ENCODE measurements around the gene GDF7. TPM values are rescaled to one million over a fixed set of nuclear protein-coding genes. Genes with fewer than 3 reads are reported as not detected.

GDF7 gene
- total and polyA plus RNA-seq, 10 of the 15 experiments (the other 5 are each of a cell fraction or from before 2014, with no cell fraction given), result 0.02 to 0.11 (median 0.04) TPM; not detected in 1

DNA sequence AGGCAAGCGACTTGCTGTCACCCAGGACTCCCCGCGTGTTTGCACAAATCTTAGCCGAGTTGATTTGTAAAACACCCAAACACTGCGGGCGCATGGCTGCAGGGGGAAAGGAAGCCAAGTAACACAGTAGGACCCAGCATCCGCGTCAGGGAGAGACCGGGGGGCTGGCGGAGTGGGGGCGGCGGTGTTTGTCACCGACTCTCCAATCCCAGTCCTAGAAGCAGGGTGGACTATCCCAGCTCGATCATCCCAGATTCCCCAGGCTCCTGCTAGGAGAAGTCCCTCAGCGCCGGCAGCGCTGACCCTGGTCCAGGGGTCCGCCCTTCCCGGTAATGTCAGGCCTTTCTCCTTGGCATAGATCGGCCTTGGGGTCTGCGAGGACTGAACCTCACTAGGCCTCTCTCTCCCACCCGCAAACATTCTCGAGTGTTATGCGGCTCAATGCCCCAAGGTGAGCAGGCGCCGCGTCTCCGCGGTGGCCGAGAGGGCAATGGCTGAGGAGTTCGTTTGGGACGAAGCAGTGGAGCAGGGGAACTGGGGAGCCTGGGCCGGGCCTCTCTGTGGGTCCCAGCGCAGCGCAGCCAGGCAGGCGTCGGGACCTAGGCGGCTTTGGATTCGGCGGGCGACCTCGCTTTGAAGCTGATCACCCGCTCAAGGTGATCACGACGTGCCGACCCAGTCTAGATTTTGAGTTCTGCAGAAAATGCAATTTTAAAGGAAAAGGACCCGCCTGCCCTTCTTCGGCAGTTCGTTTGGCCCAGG, 1.5 kb upstream of the GDF7 start:
- no peak overlapping the region for H3K27ac ChIP-seq (ENCODE audit: control insufficient read depth, insufficient read depth)
- no TSS peak for BruUV-seq (replicated peaks)
- TF ChIP-seq ATF7 (IDR thresholded peaks at IDR 0.05; ENCODE audit: low read depth) (no peak), RB1 (IDR thresholded peaks at IDR 0.05; ENCODE audit: borderline replicate concordance) (no peak), FOXK2 (IDR thresholded peaks at IDR 0.05) (no peak), EZH2 (IDR thresholded peaks at IDR 0.05; ENCODE audit: borderline replicate concordance, control insufficient read depth, low read depth, low read length) (0 out of 2 replicates have a peak, but pooled peaks have one; percentile 33)
- TF ChIP-seq, protein P1, sequence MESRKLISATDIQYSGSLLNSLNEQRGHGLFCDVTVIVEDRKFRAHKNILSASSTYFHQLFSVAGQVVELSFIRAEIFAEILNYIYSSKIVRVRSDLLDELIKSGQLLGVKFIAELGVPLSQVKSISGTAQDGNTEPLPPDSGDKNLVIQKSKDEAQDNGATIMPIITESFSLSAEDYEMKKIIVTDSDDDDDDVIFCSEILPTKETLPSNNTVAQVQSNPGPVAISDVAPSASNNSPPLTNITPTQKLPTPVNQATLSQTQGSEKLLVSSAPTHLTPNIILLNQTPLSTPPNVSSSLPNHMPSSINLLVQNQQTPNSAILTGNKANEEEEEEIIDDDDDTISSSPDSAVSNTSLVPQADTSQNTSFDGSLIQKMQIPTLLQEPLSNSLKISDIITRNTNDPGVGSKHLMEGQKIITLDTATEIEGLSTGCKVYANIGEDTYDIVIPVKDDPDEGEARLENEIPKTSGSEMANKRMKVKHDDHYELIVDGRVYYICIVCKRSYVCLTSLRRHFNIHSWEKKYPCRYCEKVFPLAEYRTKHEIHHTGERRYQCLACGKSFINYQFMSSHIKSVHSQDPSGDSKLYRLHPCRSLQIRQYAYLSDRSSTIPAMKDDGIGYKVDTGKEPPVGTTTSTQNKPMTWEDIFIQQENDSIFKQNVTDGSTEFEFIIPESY (IDR thresholded peaks at IDR 0.05), result no peak
- H4K20me1 ChIP-seq (ENCODE audit: control insufficient read depth, insufficient read depth), result 0 out of 2 replicates have a peak, but pooled peaks cover 2% of the 10 kb centered on the region
- WGBS (ENCODE audit: insufficient coverage, insufficient replicate concordance, low lambda C conversion rate, missing lambda C conversion rate), result 14% methylated on average over 49 of the region's 49 CpGs
- no peaks in the 10 kb centered on the region; the same call in 2 of the 3 replicates for H3K9me3 ChIP-seq (replicated peaks; ENCODE audit: control insufficient read depth, insufficient read depth, low read length)
- SMC1A ChIA-PET (ENCODE audit: uncharacterized antibody, unreplicated experiment), result no interaction called here
- H3K4me1 ChIP-seq (ENCODE audit: control insufficient read depth, insufficient read depth, low read length), result peaks cover 13% of the 10 kb centered on the region; the same call in 1 of the 2 replicates
- in situ Hi-C loops (cut with MboI) (loop anchor here (25.0 kb wide), 1 partner anchor 447 kb away; the partner anchor contains the start of gene TDRD15), intact Hi-C loops (cut with micrococcal nuclease; ENCODE audit: unreplicated experiment) (no loop called here)
- no peaks in the 10 kb centered on the region for H3K36me3 ChIP-seq (ENCODE audit: control insufficient read depth in 2 of 2, insufficient read depth in 2 of 2, low read length in 1 of 2)
- no peak overlapping the region; the same call in 1 of the 2 replicates for H2AFZ ChIP-seq (ENCODE audit: control insufficient read depth, low read depth, low read length)
- peak overlapping the region; percentile 73; the same call in 1 of the 2 replicates for H3K4me3 ChIP-seq
- CTCF ChIA-PET, result interaction anchor here (0.7 to 6.8 kb wide), 5 partner anchors 8 to 298 kb away, joined by 3 to 218 read pairs (median 5); partner anchors contain the start of gene HS1BP3
- ATAC-seq (peak; percentile 6), DNase-seq (ENCODE audit: low read depth, low spot score) (no peak), FAIRE-seq (no peak)
- POLR2A ChIA-PET, result interaction anchor here (0.7 kb wide), 1 partner anchor 514 kb away, joined by 3 read pairs; no protein-coding TSS in a partner anchor
- RAD21 ChIA-PET (ENCODE audit: unreplicated experiment), result interaction anchor here (1.0 to 1.2 kb wide), 2 partner anchors 10 to 298 kb away, joined by 3 to 4 read pairs; no protein-coding TSS in a partner anchor
- H3K4me2 ChIP-seq (ENCODE audit: control insufficient read depth, insufficient read depth), result peak overlapping the region; percentile 97
- no peak overlapping the region for H3K9ac ChIP-seq (ENCODE audit: control insufficient read depth, insufficient read depth, low read length)
- peaks cover 16 to 33% of the 10 kb centered on the region in 2 experiments for H3K27me3 ChIP-seq (replicated peaks in 1 of 2; ENCODE audit: control insufficient read depth in 2 of 2, insufficient read depth in 2 of 2, low read length in 1 of 2)
- no peaks in the 10 kb centered on the region for H3K79me2 ChIP-seq (ENCODE audit: control insufficient read depth, insufficient read depth, low read length)
